Ascending aorta (tissue), 2 donors: Measurements from ENCODE around the gene KCNMA1. TPM values are rescaled to one million over a fixed set of nuclear protein-coding genes. Genes with fewer than 3 reads are reported as not detected.

Source experiments
- DNase-seq, 2 donors: peaks; one replicate each; pipeline ENCODE4 v3.0.0-alpha.2; 2019; ENCODE audit warnings: low spot score in 2 of 2
- H3K27ac ChIP-seq, 2 donors: fragments of 200-600 bp; sonication (generic); one replicate each; pipeline ENCODE4 v1.5.1; 2016 to 2017; ENCODE audit warnings: mild to moderate bottlenecking in 1 of 2
- H3K27me3 ChIP-seq: fragments of 200-600 bp; sonication (generic); one replicate; pipeline ENCODE4 v1.5.1; 2017
- H3K36me3 ChIP-seq, 2 donors: fragments of 200-600 bp; sonication (generic); one replicate each; pipeline ENCODE4 v1.5.1; 2016
- H3K4me1 ChIP-seq, 2 donors: fragments of 200-600 bp; sonication (generic); one replicate each; pipeline ENCODE4 v1.5.1; 2016 to 2017; ENCODE audit warnings: mild to moderate bottlenecking in 1 of 2
- H3K4me3 ChIP-seq, 2 donors: fragments of 200-600 bp; sonication (generic); one replicate each; pipeline ENCODE4 v1.5.1; 2016 to 2017; ENCODE audit warnings: mild to moderate bottlenecking in 1 of 2
- H3K9me3 ChIP-seq, 2 donors: fragments of 200-600 bp; sonication (generic); one replicate each; pipeline ENCODE4 v1.5.1; 2016
- CTCF ChIP-seq, 3 experiments: fragments of 200-600 bp in 2 of 3; fragments of 450-650 bp in 1 of 3; sonication (generic) in 2 of 3; IDR thresholded peaks; one replicate each; pipeline ENCODE4 v1.5.1; 2016 to 2019; ENCODE audit warnings: antibody characterized with exemption in 3 of 3, mild to moderate bottlenecking in 1 of 3, moderate library complexity in 1 of 3
- intact Hi-C: fragments of 100-400 bp; cut with DNase I; formaldehyde crosslinking; loops from one replicate; pipeline ENCODE4 v1.15.1; 2023
- total RNA-seq: library from RNA; depleted of rRNA; stranded (reverse); fragments of >200 nt; gene quantifications from one replicate; pipeline ENCODE4 v1.1.0, GENCODE V29; 2016

The KCNMA1 gene
- total RNA-seq, 1 donor from 2014 or later = 28.6 TPM

GRCh38 chr10:77045085-77045484, 592.5 kb downstream of the KCNMA1 start:
- Histone ChIP-seq H3K9me3 (no peaks in the 10 kb centered on the region), H3K36me3 (no peaks in the 10 kb centered on the region), H3K4me3 (no peak overlapping the region), H3K4me1 (peaks cover 0 to 15% of the 10 kb centered on the region in 2 donors), H3K27me3 (no peaks in the 10 kb centered on the region), H3K27ac (no peak overlapping the region)
- no peak for DNase-seq
- intact Hi-C loops = no loop called here
- TF ChIP-seq CTCF (IDR thresholded peaks at IDR 0.05) = no peak

- Histone ChIP-seq H3K27ac (no peak overlapping the region), H3K9me3 (no peaks in the 10 kb centered on the region), H3K27me3 (no peaks in the 10 kb centered on the region), H3K36me3 (peaks cover 0 to 5% of the 10 kb centered on the region in 2 donors), H3K4me3 (no peak overlapping the region), H3K4me1 (peaks cover 0 to 9% of the 10 kb centered on the region in 2 donors)
- intact Hi-C loops = no loop called here
- no peak for DNase-seq
- TF ChIP-seq CTCF (IDR thresholded peaks at IDR 0.05) = no peak
These were observed 594.2 kb downstream of the KCNMA1 start for GRCh38 chr10:77043420-77043763.

- peaks cover 0 to 9% of the 10 kb centered on the region in 2 donors for H3K36me3 ChIP-seq
- H3K4me3 ChIP-seq = no peak overlapping the region
- DNase-seq = no peak
- intact Hi-C loops = no loop called here
- H3K27me3 ChIP-seq = no peaks in the 10 kb centered on the region
- no peak for TF ChIP-seq CTCF (IDR thresholded peaks at IDR 0.05)
- H3K4me1 ChIP-seq = peaks cover 0 to 9% of the 10 kb centered on the region in 2 donors
- H3K27ac ChIP-seq = no peak overlapping the region
- no peaks in the 10 kb centered on the region for H3K9me3 ChIP-seq
These were observed 594.7 kb downstream of the KCNMA1 start for GRCh38 chr10:77042706-77043419.

GRCh38 chr10:77041636-77042258, 595.9 kb downstream of the KCNMA1 start:
- intact Hi-C loops = no loop called here
- H3K27me3 ChIP-seq = no peaks in the 10 kb centered on the region
- H3K4me1 ChIP-seq = peaks cover 0 to 3% of the 10 kb centered on the region in 2 donors
- no peak for TF ChIP-seq CTCF (IDR thresholded peaks at IDR 0.05)
- no peak overlapping the region for H3K27ac ChIP-seq
- H3K4me3 ChIP-seq = no peak overlapping the region
- no peak for DNase-seq
- H3K36me3 ChIP-seq = peaks cover 0 to 9% of the 10 kb centered on the region in 2 donors
- no peaks in the 10 kb centered on the region for H3K9me3 ChIP-seq

GRCh38 chr10:77038407-77038806, 599.2 kb downstream of the KCNMA1 start:
- no peak for TF ChIP-seq CTCF (IDR thresholded peaks at IDR 0.05)
- Histone ChIP-seq H3K9me3 (no peaks in the 10 kb centered on the region), H3K27me3 (no peaks in the 10 kb centered on the region), H3K27ac (no peak overlapping the region), H3K4me1 (peaks cover 0 to 7% of the 10 kb centered on the region in 2 donors), H3K36me3 (peaks cover 0 to 9% of the 10 kb centered on the region in 2 donors), H3K4me3 (no peak overlapping the region)
- no peak for DNase-seq
- intact Hi-C loops = no loop called here
